Keratinocyte (primary cell): Measurements from ENCODE around the gene UTY.

Source experiments
- EZH2 ChIP-seq: IDR thresholded peaks from one replicate; pipeline ENCODE4 v1.6.1; 2012; ENCODE audit warnings: inconsistent platforms, mild to moderate bottlenecking, low read length, moderate library complexity
- TF ChIP-seq, protein P1 (sequence below), 3 experiments: IDR thresholded peaks in 1 of 3; conservative IDR thresholded peaks in 1 of 3; optimal IDR thresholded peaks in 1 of 3; 2 replicates in 2 of 3; 3 replicates in 1 of 3; pipeline versions ENCODE3 to v1.5.1; 2011; ENCODE audit warnings: low read length in 3 of 3, mild to moderate bottlenecking in 3 of 3, moderate library complexity in 2 of 3, control low read depth in 1 of 3, inconsistent platforms in 1 of 3; ENCODE audit not compliant: insufficient read depth in 2 of 3; ENCODE audit errors: extremely low read depth in 1 of 3

DNA sequence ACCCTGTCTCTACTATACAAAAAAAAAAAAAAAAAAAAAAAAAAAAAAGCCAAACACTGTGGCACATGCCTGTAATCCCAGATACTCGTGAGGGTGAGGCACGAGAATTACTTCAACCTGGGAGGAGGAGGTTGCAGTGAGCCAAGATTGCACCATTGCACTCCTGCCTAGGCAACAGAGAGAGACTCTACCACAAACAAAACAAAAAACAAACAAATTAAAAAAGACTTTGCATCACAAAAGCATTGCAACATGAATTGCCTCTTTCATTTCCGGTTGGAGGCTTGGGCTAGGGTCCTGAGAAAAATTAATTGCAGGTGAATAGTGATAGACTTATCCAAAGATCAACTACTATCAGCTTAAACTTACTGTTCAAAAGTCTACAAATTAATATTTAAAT is 180.4 kb downstream of the UTY start:
- no peak for TF ChIP-seq EZH2
- TF ChIP-seq, protein P1, sequence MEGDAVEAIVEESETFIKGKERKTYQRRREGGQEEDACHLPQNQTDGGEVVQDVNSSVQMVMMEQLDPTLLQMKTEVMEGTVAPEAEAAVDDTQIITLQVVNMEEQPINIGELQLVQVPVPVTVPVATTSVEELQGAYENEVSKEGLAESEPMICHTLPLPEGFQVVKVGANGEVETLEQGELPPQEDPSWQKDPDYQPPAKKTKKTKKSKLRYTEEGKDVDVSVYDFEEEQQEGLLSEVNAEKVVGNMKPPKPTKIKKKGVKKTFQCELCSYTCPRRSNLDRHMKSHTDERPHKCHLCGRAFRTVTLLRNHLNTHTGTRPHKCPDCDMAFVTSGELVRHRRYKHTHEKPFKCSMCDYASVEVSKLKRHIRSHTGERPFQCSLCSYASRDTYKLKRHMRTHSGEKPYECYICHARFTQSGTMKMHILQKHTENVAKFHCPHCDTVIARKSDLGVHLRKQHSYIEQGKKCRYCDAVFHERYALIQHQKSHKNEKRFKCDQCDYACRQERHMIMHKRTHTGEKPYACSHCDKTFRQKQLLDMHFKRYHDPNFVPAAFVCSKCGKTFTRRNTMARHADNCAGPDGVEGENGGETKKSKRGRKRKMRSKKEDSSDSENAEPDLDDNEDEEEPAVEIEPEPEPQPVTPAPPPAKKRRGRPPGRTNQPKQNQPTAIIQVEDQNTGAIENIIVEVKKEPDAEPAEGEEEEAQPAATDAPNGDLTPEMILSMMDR (optimal IDR thresholded peaks at IDR 0.05 in 1 of 3, IDR thresholded peaks at IDR 0.05 in 1 of 3, conservative IDR thresholded peaks at IDR 0.05 in 1 of 3; ENCODE audit: extremely low read depth in 1 of 3, insufficient read depth in 2 of 3, low read length in 3 of 3) = no peak
